ENCODE results near the gene DHX8.

Gene DHX8

GRCh38 chr17:43563600-43564594 lies 80.1 kb downstream of the DHX8 start:
- peaks cover 25% of the 10 kb centered on the region for H3K4me1 ChIP-seq (ENCODE audit: control insufficient read depth, insufficient read depth, low read length)
- no peaks in the 10 kb centered on the region for H3K36me3 ChIP-seq (ENCODE audit: control insufficient read depth, insufficient read depth, low read length, severe bottlenecking)
- H3K27me3 ChIP-seq (replicated peaks; ENCODE audit: control insufficient read depth, insufficient read depth, low read length) = peaks cover 14% of the 10 kb centered on the region
- no peak overlapping the region for H3K9ac ChIP-seq (ENCODE audit: low read length)
- DNase-seq (ENCODE audit: low read depth) = no peak
- H3K9me3 ChIP-seq (ENCODE audit: control insufficient read depth, low read length) = no peaks in the 10 kb centered on the region
- H3K4me3 ChIP-seq (ENCODE audit: low read length) = no peak overlapping the region

- Histone ChIP-seq H3K36me3 (ENCODE audit: control insufficient read depth, insufficient read depth, low read length, severe bottlenecking) (no peaks in the 10 kb centered on the region), H3K9me3 (ENCODE audit: control insufficient read depth, low read length) (no peaks in the 10 kb centered on the region), H3K4me1 (ENCODE audit: control insufficient read depth, insufficient read depth, low read length) (peaks cover 2% of the 10 kb centered on the region), H3K27me3 (replicated peaks; ENCODE audit: control insufficient read depth, insufficient read depth, low read length) (peaks cover 3% of the 10 kb centered on the region), H3K9ac (ENCODE audit: low read length) (no peak overlapping the region), H3K4me3 (ENCODE audit: low read length) (no peak overlapping the region)
- no peak for DNase-seq (ENCODE audit: low read depth)
Observed at GRCh38 chr17:43568506-43569082, 84.8 kb downstream of the DHX8 start.

GRCh38 chr17:43570518-43570928 lies 86.7 kb downstream of the DHX8 start:
- H3K36me3 ChIP-seq (ENCODE audit: control insufficient read depth, insufficient read depth, low read length, severe bottlenecking) = no peaks in the 10 kb centered on the region
- peak; percentile 28 for DNase-seq (ENCODE audit: low read depth)
- no peak overlapping the region for H3K9ac ChIP-seq (ENCODE audit: low read length)
- H3K4me1 ChIP-seq (ENCODE audit: control insufficient read depth, insufficient read depth, low read length) = peaks cover 2% of the 10 kb centered on the region
- no peak overlapping the region for H3K4me3 ChIP-seq (ENCODE audit: low read length)
- H3K27me3 ChIP-seq (replicated peaks; ENCODE audit: control insufficient read depth, insufficient read depth, low read length) = peaks cover 7% of the 10 kb centered on the region
- H3K9me3 ChIP-seq (ENCODE audit: control insufficient read depth, low read length) = no peaks in the 10 kb centered on the region

- Histone ChIP-seq H3K9ac (ENCODE audit: low read length) (no peak overlapping the region), H3K9me3 (ENCODE audit: control insufficient read depth, low read length) (no peaks in the 10 kb centered on the region), H3K4me1 (ENCODE audit: control insufficient read depth, insufficient read depth, low read length) (peaks cover 6% of the 10 kb centered on the region), H3K27me3 (replicated peaks; ENCODE audit: control insufficient read depth, insufficient read depth, low read length) (peaks cover 7% of the 10 kb centered on the region), H3K4me3 (ENCODE audit: low read length) (no peak overlapping the region), H3K36me3 (ENCODE audit: control insufficient read depth, insufficient read depth, low read length, severe bottlenecking) (no peaks in the 10 kb centered on the region)
- DNase-seq (ENCODE audit: low read depth) = no peak
Observed at GRCh38 chr17:43572368-43572980, 88.7 kb downstream of the DHX8 start.

- Histone ChIP-seq H3K4me3 (ENCODE audit: low read length) (no peak overlapping the region), H3K9me3 (ENCODE audit: control insufficient read depth, low read length) (no peaks in the 10 kb centered on the region), H3K36me3 (ENCODE audit: control insufficient read depth, insufficient read depth, low read length, severe bottlenecking) (no peaks in the 10 kb centered on the region), H3K4me1 (ENCODE audit: control insufficient read depth, insufficient read depth, low read length) (peaks cover 13% of the 10 kb centered on the region), H3K9ac (ENCODE audit: low read length) (no peak overlapping the region), H3K27me3 (replicated peaks; ENCODE audit: control insufficient read depth, insufficient read depth, low read length) (peaks cover 7% of the 10 kb centered on the region)
- DNase-seq (ENCODE audit: low read depth) = no peak
Observed at GRCh38 chr17:43573579-43574321, 90.0 kb downstream of the DHX8 start.

- DNase-seq (ENCODE audit: low read depth) = no peak
- H3K4me1 ChIP-seq (ENCODE audit: control insufficient read depth, insufficient read depth, low read length) = peaks cover 18% of the 10 kb centered on the region
- no peak overlapping the region for H3K4me3 ChIP-seq (ENCODE audit: low read length)
- no peak overlapping the region for H3K9ac ChIP-seq (ENCODE audit: low read length)
- H3K27me3 ChIP-seq (replicated peaks; ENCODE audit: control insufficient read depth, insufficient read depth, low read length) = peaks cover 7% of the 10 kb centered on the region
- H3K36me3 ChIP-seq (ENCODE audit: control insufficient read depth, insufficient read depth, low read length, severe bottlenecking) = no peaks in the 10 kb centered on the region
- no peaks in the 10 kb centered on the region for H3K9me3 ChIP-seq (ENCODE audit: control insufficient read depth, low read length)
Observed at GRCh38 chr17:43574348-43574747, 90.6 kb downstream of the DHX8 start.

- no peaks in the 10 kb centered on the region for H3K9me3 ChIP-seq (ENCODE audit: control insufficient read depth, low read length)
- H3K36me3 ChIP-seq (ENCODE audit: control insufficient read depth, insufficient read depth, low read length, severe bottlenecking) = no peaks in the 10 kb centered on the region
- no peak for DNase-seq (ENCODE audit: low read depth)
- peaks cover 23% of the 10 kb centered on the region for H3K4me1 ChIP-seq (ENCODE audit: control insufficient read depth, insufficient read depth, low read length)
- H3K9ac ChIP-seq (ENCODE audit: low read length) = no peak overlapping the region
- peaks cover 7% of the 10 kb centered on the region for H3K27me3 ChIP-seq (replicated peaks; ENCODE audit: control insufficient read depth, insufficient read depth, low read length)
- H3K4me3 ChIP-seq (ENCODE audit: low read length) = no peak overlapping the region
Observed at GRCh38 chr17:43574896-43575525, 91.2 kb downstream of the DHX8 start.
